Lung (tissue), 12 donors: ENCODE measurements around the gene ABCA1. TPM values are rescaled to one million over a fixed set of nuclear protein-coding genes. Genes with fewer than 3 reads are reported as not detected.
A peak's percentile ranks its signal among the peaks of the same experiment; 100 is the strongest.

Experiments
- ATAC-seq: fragments of 200-7000 bp; cut with Tn5 transposase; one replicate; pipeline ENCODE4 v1.9.1; 2020; ENCODE audit warnings: moderate number of reproducible peaks; ENCODE audit not compliant: insufficient read depth, low FRiP score
- DNase-seq, 3 donors: peaks; one replicate each; pipeline ENCODE4 v3.0.0-alpha.2; 2013 to 2017
- H3K27ac ChIP-seq, 2 donors: one replicate each; pipeline ENCODE4 v1.5.1; 2013; ENCODE audit warnings: mild to moderate bottlenecking in 2 of 2, moderate library complexity in 2 of 2, control low read depth in 1 of 2, inconsistent platforms in 1 of 2, low read depth in 1 of 2, low read length in 1 of 2
- H3K27me3 ChIP-seq, 3 donors: one replicate each; pipeline ENCODE4 v1.5.1; 2013; ENCODE audit warnings: low read length in 2 of 3; ENCODE audit not compliant: control insufficient read depth in 3 of 3, insufficient read depth in 3 of 3
- H3K36me3 ChIP-seq, 4 donors: one replicate each; pipeline ENCODE4 v1.5.1; 2013; ENCODE audit warnings: low read length in 4 of 4, mild to moderate bottlenecking in 1 of 4, moderate library complexity in 1 of 4; ENCODE audit not compliant: control insufficient read depth in 4 of 4, insufficient read depth in 4 of 4
- H3K4me1 ChIP-seq, 5 donors: one replicate each; pipeline ENCODE4 v1.5.1; 2013; ENCODE audit warnings: low read length in 5 of 5, mild to moderate bottlenecking in 2 of 5, moderate library complexity in 1 of 5; ENCODE audit not compliant: control insufficient read depth in 5 of 5, insufficient read depth in 5 of 5
- H3K4me3 ChIP-seq: one replicate; pipeline ENCODE4 v1.5.1; 2013; ENCODE audit warnings: mild to moderate bottlenecking, control low read depth, moderate library complexity
- H3K9ac ChIP-seq, 2 donors: one replicate each; pipeline ENCODE4 v1.5.1; 2013; ENCODE audit warnings: low read length in 2 of 2, control low read depth in 1 of 2; ENCODE audit not compliant: insufficient read depth in 1 of 2
- H3K9me3 ChIP-seq, 4 donors: one replicate each; pipeline ENCODE4 v1.5.1; 2013; ENCODE audit warnings: low read length in 3 of 4, mild to moderate bottlenecking in 1 of 4, moderate library complexity in 1 of 4; ENCODE audit not compliant: control insufficient read depth in 4 of 4, insufficient read depth in 3 of 4
- WGBS, 2 donors: extraction: QIAGEN DNeasy Blood & Tissue Kit; methylation state at CpG; one replicate each; pipeline ENCODE4 v1.1.7; 2013; 5-methylcytosine and 5-hydroxymethylcytosine counted together
- polyA plus RNA-seq, 2 donors: library from polyadenylated mRNA; stranded (reverse); fragments of 200-250 nt; gene quantifications; one replicate each; pipeline ENCODE4 v1.2.1, GENCODE V29; 2013
- total RNA-seq, 2 donors: library from RNA; depleted of rRNA in 1 of 2; stranded (reverse); fragments of >200 nt in 1 of 2; gene quantifications; one replicate each; pipeline ENCODE4 v1.2.1, GENCODE V29; 2014 to 2021
- TF ChIP-seq, protein P1 (sequence below): IDR thresholded peaks from 2 replicates; pipeline ENCODE4 v1.5.1; 2012; ENCODE audit warnings: mild to moderate bottlenecking; ENCODE audit errors: control extremely low read depth, extremely low read depth
- donor health status: control.
- donor health status: control.
- donor health status: Bipolar disorder and iron deficiency.
- donor health status: healthy.
- donor health status: DM: yes; HTN: yes; CAD: no.

ABCA1 gene
- total and polyA plus RNA-seq, 4 donors, result 5.4 to 140 (median 16.8) TPM

- ATAC-seq (no peak), DNase-seq (peak; percentile 35 to 57 (median 45))
- no peak overlapping the region for H3K4me3 ChIP-seq
- no peaks in the 10 kb centered on the region for H3K9me3 ChIP-seq
- TF ChIP-seq, protein P1, sequence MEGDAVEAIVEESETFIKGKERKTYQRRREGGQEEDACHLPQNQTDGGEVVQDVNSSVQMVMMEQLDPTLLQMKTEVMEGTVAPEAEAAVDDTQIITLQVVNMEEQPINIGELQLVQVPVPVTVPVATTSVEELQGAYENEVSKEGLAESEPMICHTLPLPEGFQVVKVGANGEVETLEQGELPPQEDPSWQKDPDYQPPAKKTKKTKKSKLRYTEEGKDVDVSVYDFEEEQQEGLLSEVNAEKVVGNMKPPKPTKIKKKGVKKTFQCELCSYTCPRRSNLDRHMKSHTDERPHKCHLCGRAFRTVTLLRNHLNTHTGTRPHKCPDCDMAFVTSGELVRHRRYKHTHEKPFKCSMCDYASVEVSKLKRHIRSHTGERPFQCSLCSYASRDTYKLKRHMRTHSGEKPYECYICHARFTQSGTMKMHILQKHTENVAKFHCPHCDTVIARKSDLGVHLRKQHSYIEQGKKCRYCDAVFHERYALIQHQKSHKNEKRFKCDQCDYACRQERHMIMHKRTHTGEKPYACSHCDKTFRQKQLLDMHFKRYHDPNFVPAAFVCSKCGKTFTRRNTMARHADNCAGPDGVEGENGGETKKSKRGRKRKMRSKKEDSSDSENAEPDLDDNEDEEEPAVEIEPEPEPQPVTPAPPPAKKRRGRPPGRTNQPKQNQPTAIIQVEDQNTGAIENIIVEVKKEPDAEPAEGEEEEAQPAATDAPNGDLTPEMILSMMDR, result no peak
- no peaks in the 10 kb centered on the region for H3K27me3 ChIP-seq
- peaks cover 13 to 50% (median 26%) of the 10 kb centered on the region in 4 donors for H3K36me3 ChIP-seq
- H3K4me1 ChIP-seq, result no peaks in the 10 kb centered on the region
- no peak overlapping the region for H3K9ac ChIP-seq
- 67 to 68% methylated on average over 3 of the region's 3 CpGs for WGBS, 2 donors
- no peak overlapping the region for H3K27ac ChIP-seq
Measured at GRCh38 chr9:104808035-104808614, 119.8 kb downstream of the ABCA1 start.

GRCh38 chr9:104805441-104805840 is 122.5 kb downstream of the ABCA1 start:
- peaks cover 10 to 56% (median 31%) of the 10 kb centered on the region in 4 donors for H3K36me3 ChIP-seq
- TF ChIP-seq, protein P1, result no peak
- ATAC-seq (no peak), DNase-seq (no peak)
- no peak overlapping the region for H3K4me3 ChIP-seq
- WGBS, 2 donors, result 98% methylated on average over 2 of the region's 2 CpGs
- H3K4me1 ChIP-seq, result no peaks in the 10 kb centered on the region
- no peaks in the 10 kb centered on the region for H3K9me3 ChIP-seq
- H3K27me3 ChIP-seq, result no peaks in the 10 kb centered on the region
- no peak overlapping the region for H3K9ac ChIP-seq
- H3K27ac ChIP-seq, result no peak overlapping the region

- no peaks in the 10 kb centered on the region for H3K9me3 ChIP-seq
- DNase-seq, result no peak
- no peak overlapping the region for H3K27ac ChIP-seq
- H3K27me3 ChIP-seq, result no peaks in the 10 kb centered on the region
- H3K4me3 ChIP-seq, result no peak overlapping the region
- no peak overlapping the region for H3K9ac ChIP-seq
- ATAC-seq, result no peak
- TF ChIP-seq, protein P1, result no peak
- no peaks in the 10 kb centered on the region for H3K4me1 ChIP-seq
- 85 to 91% methylated on average over 2 of the region's 2 CpGs for WGBS, 2 donors
- H3K36me3 ChIP-seq, result peaks cover 10 to 65% (median 38%) of the 10 kb centered on the region in 4 donors
Measured at GRCh38 chr9:104802906-104803305, 125.0 kb downstream of the ABCA1 start.

DNA sequence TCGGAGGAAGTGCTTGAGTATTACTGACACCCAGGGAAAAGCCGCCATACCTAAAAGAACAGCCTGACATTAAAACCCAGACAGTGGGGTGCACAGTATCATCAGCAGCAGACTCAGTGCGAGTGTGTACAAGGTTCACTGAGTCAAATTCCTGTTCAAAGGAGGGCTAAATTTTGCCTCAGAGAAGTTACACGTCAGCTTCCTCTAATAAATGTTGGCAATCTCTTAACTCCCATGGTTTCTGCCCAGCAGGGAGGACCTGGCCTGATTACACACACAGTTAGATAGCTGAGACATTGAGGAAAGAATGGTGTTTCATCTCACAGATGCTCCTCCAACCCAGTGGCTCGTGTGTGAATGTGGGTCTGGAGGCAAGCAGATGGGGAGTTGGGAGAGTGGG is 125.8 kb downstream of the ABCA1 start:
- peaks cover 0 to 4% (median 0%) of the 10 kb centered on the region in 5 donors for H3K4me1 ChIP-seq
- DNase-seq, result no peak
- WGBS, 2 donors, result 93 to 95% methylated on average over 5 of the region's 5 CpGs
- TF ChIP-seq, protein P1, result no peak
- no peak for ATAC-seq
- H3K27ac ChIP-seq, result no peak overlapping the region
- no peak overlapping the region for H3K9ac ChIP-seq
- peaks cover 10 to 68% (median 39%) of the 10 kb centered on the region in 4 donors for H3K36me3 ChIP-seq
- no peak overlapping the region for H3K4me3 ChIP-seq
- no peaks in the 10 kb centered on the region for H3K27me3 ChIP-seq
- no peaks in the 10 kb centered on the region for H3K9me3 ChIP-seq
